Measurements from ENCODE around the gene THEM4. TPM values are rescaled to one million over a fixed set of nuclear protein-coding genes. Genes with fewer than 3 reads are reported as not detected.
"Not testable (repeated sequence)": the region's sequence is repeated elsewhere in the genome, so short reads cannot be mapped to it uniquely, and the experiment has no call there.

THEM4 gene
- total and polyA plus RNA-seq, 11 donors: 14.2 to 25.5 (median 15.0) TPM

GRCh38 chr1:151907363-151908139 lies 1.8 kb downstream of the THEM4 start:
- H3K36me3 ChIP-seq: no peaks in the 10 kb centered on the region
- DNase-seq (no peak), ATAC-seq (no peak)
- H3K9me3 ChIP-seq: peaks cover 0 to 12% (median 0%) of the 10 kb centered on the region in 12 donors
- H3K27ac ChIP-seq: no peak overlapping the region
- peaks cover 0 to 34% (median 14%) of the 10 kb centered on the region in 12 donors for H3K4me1 ChIP-seq
- no peaks in the 10 kb centered on the region for H3K27me3 ChIP-seq
- H3K4me3 ChIP-seq: no peak overlapping the region
- 86 to 98% (median 94%) methylated on average over 9 of the region's 9 CpGs for WGBS, 4 donors
- intact Hi-C loops (cut with DNase I): loop anchor here in 1 of 10 donors (2.0 kb wide), 1 partner anchor 449 kb away; the partner anchor contains the start of gene POGZ
- no peak for TF ChIP-seq POLR2A (IDR thresholded peaks at IDR 0.05)
- TF ChIP-seq, protein P1, sequence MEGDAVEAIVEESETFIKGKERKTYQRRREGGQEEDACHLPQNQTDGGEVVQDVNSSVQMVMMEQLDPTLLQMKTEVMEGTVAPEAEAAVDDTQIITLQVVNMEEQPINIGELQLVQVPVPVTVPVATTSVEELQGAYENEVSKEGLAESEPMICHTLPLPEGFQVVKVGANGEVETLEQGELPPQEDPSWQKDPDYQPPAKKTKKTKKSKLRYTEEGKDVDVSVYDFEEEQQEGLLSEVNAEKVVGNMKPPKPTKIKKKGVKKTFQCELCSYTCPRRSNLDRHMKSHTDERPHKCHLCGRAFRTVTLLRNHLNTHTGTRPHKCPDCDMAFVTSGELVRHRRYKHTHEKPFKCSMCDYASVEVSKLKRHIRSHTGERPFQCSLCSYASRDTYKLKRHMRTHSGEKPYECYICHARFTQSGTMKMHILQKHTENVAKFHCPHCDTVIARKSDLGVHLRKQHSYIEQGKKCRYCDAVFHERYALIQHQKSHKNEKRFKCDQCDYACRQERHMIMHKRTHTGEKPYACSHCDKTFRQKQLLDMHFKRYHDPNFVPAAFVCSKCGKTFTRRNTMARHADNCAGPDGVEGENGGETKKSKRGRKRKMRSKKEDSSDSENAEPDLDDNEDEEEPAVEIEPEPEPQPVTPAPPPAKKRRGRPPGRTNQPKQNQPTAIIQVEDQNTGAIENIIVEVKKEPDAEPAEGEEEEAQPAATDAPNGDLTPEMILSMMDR (IDR thresholded peaks at IDR 0.05): no peak

DNA sequence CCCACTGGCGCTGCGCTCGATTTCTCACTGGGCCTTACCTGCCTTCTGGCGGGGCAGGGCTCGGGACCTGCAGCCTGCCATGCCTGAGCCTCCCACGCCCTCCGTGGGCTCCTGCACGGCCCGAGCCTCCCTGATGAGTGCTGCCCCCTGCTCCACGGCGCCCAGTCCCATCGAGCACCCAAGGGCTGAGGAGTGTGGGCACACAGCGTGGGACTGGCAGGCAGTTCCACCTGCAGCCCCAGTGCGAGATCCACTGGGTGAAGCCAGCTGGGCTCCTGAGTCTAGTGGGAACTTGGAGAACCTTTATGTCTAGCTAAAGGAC lies 3.0 kb downstream of the THEM4 start:
- WGBS, 4 donors: 95 to 98% (median 98%) methylated on average over 12 to 14 of the region's 14 CpGs
- peaks cover 0 to 34% (median 14%) of the 10 kb centered on the region in 12 donors for H3K4me1 ChIP-seq
- peaks cover 0 to 20% (median 4%) of the 10 kb centered on the region in 12 donors for H3K9me3 ChIP-seq
- H3K36me3 ChIP-seq; H3K4me3 ChIP-seq; intact Hi-C loops (cut with DNase I); H3K27me3 ChIP-seq; ATAC-seq; DNase-seq: not testable (repeated sequence)
- peak overlapping the region in 1 of 12 donors; percentile 66 for H3K27ac ChIP-seq

- not testable (repeated sequence) for ATAC-seq
Measured at GRCh38 chr1:151905443-151906323, 3.6 kb downstream of the THEM4 start.

DNA sequence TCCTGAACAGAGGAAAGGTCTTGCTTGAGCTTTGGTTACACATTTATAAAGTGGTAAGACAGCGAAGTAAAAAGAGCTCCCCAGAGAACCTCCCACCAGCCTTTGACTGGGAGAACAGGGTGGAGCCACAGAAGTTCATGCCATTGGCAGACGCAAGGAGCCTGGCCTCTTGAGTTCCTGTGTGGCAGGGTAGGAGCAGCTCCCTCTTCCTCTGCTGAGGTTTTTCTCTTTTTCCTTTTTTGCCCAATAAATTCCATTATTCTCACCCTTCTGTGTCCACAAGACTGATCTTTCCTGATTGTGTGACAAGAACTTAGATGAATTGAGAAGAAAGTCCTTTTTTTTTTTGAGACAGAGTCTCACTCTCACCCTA lies 4.3 kb downstream of the THEM4 start:
- intact Hi-C loops (cut with DNase I): no loop called here
- WGBS, 4 donors: 37 to 69% (median 57%) methylated on average over 2 of the region's 2 CpGs
- ATAC-seq: no peak
- DNase-seq: peak in 1 of 5 donors; percentile 23
- Histone ChIP-seq H3K4me1 (peaks cover 0 to 30% (median 13%) of the 10 kb centered on the region in 12 donors), H3K4me3 (peak overlapping the region in 1 of 12 donors; percentile 0), H3K27me3 (no peaks in the 10 kb centered on the region), H3K27ac (peak overlapping the region in 2 of 12 donors; percentile 12 to 66), H3K9me3 (peaks cover 0 to 32% (median 11%) of the 10 kb centered on the region in 12 donors), H3K36me3 (no peaks in the 10 kb centered on the region)
- TF ChIP-seq POLR2A (IDR thresholded peaks at IDR 0.05): no peak

More at GRCh38 chr1:151905443-151906323, 3.6 kb downstream of the THEM4 start:
- peak overlapping the region in 2 of 12 donors; percentile 12 to 66 for H3K27ac ChIP-seq
- H3K27me3 ChIP-seq; intact Hi-C loops (cut with DNase I); DNase-seq; H3K36me3 ChIP-seq: not testable (repeated sequence)
- peak overlapping the region in 1 of 12 donors; percentile 0 for H3K4me3 ChIP-seq
- peaks cover 0 to 26% (median 7%) of the 10 kb centered on the region in 12 donors for H3K9me3 ChIP-seq
- WGBS, 4 donors: 68 to 75% (median 72%) methylated on average over 15 to 22 of the region's 22 CpGs
- H3K4me1 ChIP-seq: peaks cover 0 to 34% (median 14%) of the 10 kb centered on the region in 12 donors

- Histone ChIP-seq H3K9me3 (peaks cover 0 to 36% (median 13%) of the 10 kb centered on the region in 12 donors), H3K27me3 (no peaks in the 10 kb centered on the region), H3K27ac (no peak overlapping the region), H3K4me3 (no peak overlapping the region), H3K4me1 (peaks cover 0 to 22% (median 12%) of the 10 kb centered on the region in 12 donors), H3K36me3 (no peaks in the 10 kb centered on the region)
- no peak for ATAC-seq
- 68 to 76% (median 73%) methylated on average over 2 of the region's 2 CpGs for WGBS, 4 donors
- no peak for DNase-seq
- TF ChIP-seq, protein P1 (IDR thresholded peaks at IDR 0.05): no peak
- no peak for TF ChIP-seq POLR2A (IDR thresholded peaks at IDR 0.05)
- intact Hi-C loops (cut with DNase I): no loop called here
Measured at GRCh38 chr1:151902858-151903257, 6.5 kb downstream of the THEM4 start.

- H3K27me3 ChIP-seq; ATAC-seq; H3K4me3 ChIP-seq; DNase-seq; H3K36me3 ChIP-seq; H3K27ac ChIP-seq; intact Hi-C loops (cut with DNase I): not testable (repeated sequence)
- peaks cover 0 to 26% (median 9%) of the 10 kb centered on the region in 12 donors for H3K4me1 ChIP-seq
- peaks cover 0 to 29% (median 12%) of the 10 kb centered on the region in 12 donors for H3K9me3 ChIP-seq
- WGBS, 4 donors: 94 to 97% (median 97%) methylated on average over 3 of the region's 3 CpGs
Measured at GRCh38 chr1:151900804-151901203, 8.5 kb downstream of the THEM4 start.

All from heart left ventricle (tissue), 16 donors.